CD14-positive monocyte (primary cell): ENCODE measurements around the gene KRT222. TPM values are rescaled to one million over a fixed set of nuclear protein-coding genes. Genes with fewer than 3 reads are reported as not detected.
A peak's percentile ranks its signal among the peaks of the same experiment; 100 is the strongest.

ENCODE experiments used
- DNase-seq, 3 donors: peaks; one replicate each; pipeline ENCODE4 v3.0.0-alpha.2; 2011 to 2022
- H2AFZ ChIP-seq: 2 replicates; pipeline ENCODE4 v1.6.0; 2012; ENCODE audit warnings: mild to moderate bottlenecking, low read depth, low read length, inconsistent platforms; ENCODE audit not compliant: insufficient read depth, poor library complexity, severe bottlenecking
- H3K27ac ChIP-seq, 2 donors: 1 replicate in 1 of 2; 2 replicates in 1 of 2; pipeline ENCODE4 v1.5.1; 2012 to 2013; ENCODE audit warnings: low read length in 2 of 2, control low read depth in 1 of 2, inconsistent platforms in 1 of 2, low read depth in 1 of 2, mild to moderate bottlenecking in 1 of 2
- H3K27me3 ChIP-seq, 2 donors: one replicate each; pipeline versions ENCODE4 v1.6.0 to v1.6.1; 2011 to 2013; ENCODE audit warnings: low read length in 2 of 2; ENCODE audit not compliant: control insufficient read depth in 2 of 2, insufficient read depth in 2 of 2
- H3K36me3 ChIP-seq, 2 donors: replicated peaks in 1 of 2; 1 replicate in 1 of 2; 2 replicates in 1 of 2; pipeline versions ENCODE4 v1.5.1 to v1.6.1; 2012 to 2013; ENCODE audit warnings: low read length in 2 of 2, control low read depth in 1 of 2, inconsistent platforms in 1 of 2, mild to moderate bottlenecking in 1 of 2; ENCODE audit not compliant: insufficient read depth in 2 of 2, control insufficient read depth in 1 of 2
- H3K4me1 ChIP-seq, 2 donors: 1 replicate in 1 of 2; 2 replicates in 1 of 2; pipeline versions ENCODE4 v1.5.1 to v1.6.1; 2012 to 2013; ENCODE audit warnings: low read length in 2 of 2, control low read depth in 1 of 2, inconsistent platforms in 1 of 2, mild to moderate bottlenecking in 1 of 2, moderate library complexity in 1 of 2; ENCODE audit not compliant: insufficient read depth in 2 of 2, control insufficient read depth in 1 of 2
- H3K4me2 ChIP-seq: replicated peaks from 2 replicates; pipeline ENCODE3; 2012; ENCODE audit warnings: low read length, moderate library complexity, mild to moderate bottlenecking; ENCODE audit not compliant: poor library complexity, severe bottlenecking; ENCODE audit errors: extremely low read depth
- H3K4me3 ChIP-seq, 3 experiments: fragments of 200-600 bp in 1 of 3; sonication (generic) in 1 of 3; replicated peaks in 1 of 3; 1 replicate in 2 of 3; 2 replicates in 1 of 3; pipeline ENCODE4 v1.5.1; 2011 to 2013; ENCODE audit warnings: low read length in 3 of 3, mild to moderate bottlenecking in 3 of 3, control low read depth in 2 of 3, low read depth in 2 of 3, inconsistent platforms in 1 of 3, moderate library complexity in 1 of 3
- H3K79me2 ChIP-seq: 2 replicates; pipeline ENCODE4 v1.6.0; 2012; ENCODE audit warnings: mild to moderate bottlenecking, control low read depth, inconsistent platforms, low read length, moderate library complexity; ENCODE audit not compliant: insufficient read depth
- H3K9ac ChIP-seq: 2 replicates; pipeline ENCODE4 v1.6.0; 2017; ENCODE audit warnings: low read length, mild to moderate bottlenecking; ENCODE audit not compliant: insufficient read depth, poor library complexity, severe bottlenecking
- H3K9me3 ChIP-seq, 2 donors: replicated peaks in 1 of 2; 1 replicate in 1 of 2; 2 replicates in 1 of 2; pipeline versions ENCODE4 v1.5.1 to v1.6.1; 2012 to 2013; ENCODE audit warnings: low read length in 2 of 2, control low read depth in 1 of 2; ENCODE audit not compliant: control insufficient read depth in 1 of 2, insufficient read depth in 1 of 2
- H4K20me1 ChIP-seq: 2 replicates; pipeline ENCODE4 v1.6.0; 2012; ENCODE audit warnings: mild to moderate bottlenecking, low read length, control low read depth, moderate library complexity; ENCODE audit not compliant: insufficient read depth
- H3K27ac Mint-ChIP-seq, 7 donors: one replicate each; pipeline ENCODE4 v1.8.0; 2020; ENCODE audit warnings: mild to moderate bottlenecking in 7 of 7, mixed read lengths in 7 of 7, moderate library complexity in 6 of 7, inconsistent platforms in 2 of 7
- H3K27me3 Mint-ChIP-seq, 3 donors: one replicate each; pipeline ENCODE4 v1.8.0; 2021 to 2022; ENCODE audit warnings: low read depth in 3 of 3, mild to moderate bottlenecking in 3 of 3, mixed read lengths in 3 of 3, moderate library complexity in 3 of 3, inconsistent platforms in 1 of 3
- H3K36me3 Mint-ChIP-seq, 2 donors: one replicate each; pipeline ENCODE4 v1.8.0; 2020; ENCODE audit warnings: mixed read lengths in 2 of 2, inconsistent platforms in 1 of 2, mild to moderate bottlenecking in 1 of 2
- H3K4me1 Mint-ChIP-seq: one replicate; pipeline ENCODE4 v1.8.0; 2020; ENCODE audit warnings: mild to moderate bottlenecking, mixed read lengths
- H3K4me3 Mint-ChIP-seq, 2 donors: one replicate each; pipeline ENCODE4 v1.8.0; 2020; ENCODE audit warnings: mild to moderate bottlenecking in 2 of 2, mixed read lengths in 2 of 2, moderate library complexity in 1 of 2
- H3K9me3 Mint-ChIP-seq, 7 donors: one replicate each; pipeline ENCODE4 v1.8.0; 2020 to 2022; ENCODE audit warnings: mixed read lengths in 7 of 7, mild to moderate bottlenecking in 6 of 7, moderate library complexity in 6 of 7, inconsistent platforms in 2 of 7
- CTCF ChIP-seq: fragments of 200-600 bp; IDR thresholded peaks from one replicate; pipeline ENCODE4 v1.8.0; 2022; ENCODE audit warnings: antibody characterized with exemption, mild to moderate bottlenecking
- WGBS: methylation state at CpG from one replicate; pipeline ENCODE4 v1.1.5; 2013; ENCODE audit warnings: missing lambda C conversion rate; ENCODE audit not compliant: insufficient coverage; 5-methylcytosine and 5-hydroxymethylcytosine counted together
- intact Hi-C, 2 donors: fragments of 100-400 bp; cut with micrococcal nuclease; formaldehyde crosslinking; loops; one replicate each; pipeline versions ENCODE4 v1.15.0 to v1.15.1; 2023
- polyA plus RNA-seq, 3 donors: library from polyadenylated mRNA; depleted of rRNA in 1 of 3; unstranded in 2 of 3; stranded (reverse) in 1 of 3; fragments of 300-500 nt in 2 of 3; fragments of >200 nt in 1 of 3; fragmentation: Illumina TruSeq in 2 of 3; gene quantifications; 1 replicate in 2 of 3; 2 replicates in 1 of 3; pipeline ENCODE4 v1.2.3, GENCODE V29; 2012 to 2021

Gene KRT222
- polyA plus RNA-seq, 3 donors: not detected

GRCh38 chr17:40607641-40608040 is 57.3 kb downstream of the KRT222 start:
- H3K36me3 Mint-ChIP-seq: no peaks in the 10 kb centered on the region
- no peak for DNase-seq
- peak overlapping the region in 1 of 7 donors; percentile 3 for H3K27ac Mint-ChIP-seq
- H3K4me1 Mint-ChIP-seq: no peaks in the 10 kb centered on the region
- H3K27me3 Mint-ChIP-seq: peaks cover 4 to 13% (median 10%) of the 10 kb centered on the region in 3 donors
- no peaks in the 10 kb centered on the region for H4K20me1 ChIP-seq
- no peak overlapping the region for H3K4me3 ChIP-seq
- no peak for TF ChIP-seq CTCF
- no peaks in the 10 kb centered on the region for H3K4me1 ChIP-seq
- H3K27ac ChIP-seq: no peak overlapping the region
- H2AFZ ChIP-seq: no peak overlapping the region
- intact Hi-C loops: no loop called here
- WGBS: no CpG with 5 or more reads among the region's 5 CpGs
- no peak overlapping the region for H3K9ac ChIP-seq
- no peaks in the 10 kb centered on the region for H3K36me3 ChIP-seq
- no peaks in the 10 kb centered on the region for H3K27me3 ChIP-seq
- no peaks in the 10 kb centered on the region for H3K9me3 Mint-ChIP-seq
- no peak overlapping the region for H3K4me2 ChIP-seq
- H3K4me3 Mint-ChIP-seq: no peak overlapping the region
- H3K79me2 ChIP-seq: no peaks in the 10 kb centered on the region
- H3K9me3 ChIP-seq: no peaks in the 10 kb centered on the region

GRCh38 chr17:40606548-40607353 is 58.2 kb downstream of the KRT222 start:
- Histone ChIP-seq H3K9me3 (no peaks in the 10 kb centered on the region), H3K4me3 (no peak overlapping the region), H3K4me2 (no peak overlapping the region), H3K36me3 (no peaks in the 10 kb centered on the region), H2AFZ (no peak overlapping the region), H3K27ac (no peak overlapping the region), H3K79me2 (no peaks in the 10 kb centered on the region), H4K20me1 (no peaks in the 10 kb centered on the region), H3K27me3 (no peaks in the 10 kb centered on the region), H3K4me1 (no peaks in the 10 kb centered on the region), H3K9ac (no peak overlapping the region)
- Mint-ChIP-seq H3K9me3 (no peaks in the 10 kb centered on the region), H3K27me3 (peaks cover 4 to 13% (median 10%) of the 10 kb centered on the region in 3 donors), H3K4me3 (no peak overlapping the region), H3K4me1 (no peaks in the 10 kb centered on the region), H3K36me3 (no peaks in the 10 kb centered on the region), H3K27ac (no peak overlapping the region)
- 50% methylated on average over 2 of the region's 10 CpGs for WGBS
- no peak for TF ChIP-seq CTCF
- intact Hi-C loops: no loop called here
- no peak for DNase-seq
